NCI-H1436 (cell line): ENCODE results near the gene UBASH3B.
"Not testable (repeated sequence)": the region's sequence is repeated elsewhere in the genome, so short reads cannot be mapped to it uniquely, and the experiment has no call there.

ENCODE experiments used
- DNase-seq: peaks from one replicate; lab custom pipeline; 2025; lab: John Stamatoyannopoulos, UW

Gene UBASH3B

GRCh38 chr11:122655527-122656072, at the start of gene UBASH3B:
Gene UBASH3B, plus strand, starts transcription at chr11:122655722. Its CDS starts 328 bp downstream, at chr11:122656050.
- no peak for DNase-seq

- not testable (repeated sequence) for DNase-seq
Measured at GRCh38 chr11:122607162-122607561, 48.4 kb upstream of the UBASH3B start.

GRCh38 chr11:122612123-122612824, 43.2 kb upstream of the UBASH3B start:
- no peak for DNase-seq

GRCh38 chr11:122616718-122617117, 38.8 kb upstream of the UBASH3B start:
- DNase-seq, result no peak

- no peak for DNase-seq
Measured at GRCh38 chr11:122617297-122617696, 38.2 kb upstream of the UBASH3B start.

- no peak for DNase-seq
Measured at GRCh38 chr11:122617926-122618325, 37.6 kb upstream of the UBASH3B start.

- no peak for DNase-seq
Measured at GRCh38 chr11:122618927-122619326, 36.6 kb upstream of the UBASH3B start.

- no peak for DNase-seq
Measured at GRCh38 chr11:122619757-122620156, 35.8 kb upstream of the UBASH3B start.

- DNase-seq, result not testable (repeated sequence)
Measured at GRCh38 chr11:122625501-122625900, 30.0 kb upstream of the UBASH3B start.

GRCh38 chr11:122625976-122626665, 29.4 kb upstream of the UBASH3B start:
- DNase-seq, result no peak

GRCh38 chr11:122627745-122628144, 27.8 kb upstream of the UBASH3B start:
- no peak for DNase-seq

- DNase-seq, result peak; percentile 5
Measured at GRCh38 chr11:122628810-122629555, 26.5 kb upstream of the UBASH3B start.

GRCh38 chr11:122632181-122632824, 23.2 kb upstream of the UBASH3B start:
- no peak for DNase-seq

- DNase-seq, result no peak
Measured at GRCh38 chr11:122633219-122633829, 22.2 kb upstream of the UBASH3B start.

GRCh38 chr11:122634501-122634900, 21.0 kb upstream of the UBASH3B start:
- no peak for DNase-seq

- DNase-seq, result no peak
Measured at GRCh38 chr11:122637541-122637940, 18.0 kb upstream of the UBASH3B start.

GRCh38 chr11:122642472-122642922, 13.0 kb upstream of the UBASH3B start:
- no peak for DNase-seq

- DNase-seq, result no peak
Measured at GRCh38 chr11:122642971-122643370, 12.6 kb upstream of the UBASH3B start.

GRCh38 chr11:122645847-122646246, 9.7 kb upstream of the UBASH3B start:
- no peak for DNase-seq

- DNase-seq, result no peak
Measured at GRCh38 chr11:122646549-122647340, 8.8 kb upstream of the UBASH3B start.
